ENCODE data around the gene CAPN8.

CAPN8 gene

DNA sequence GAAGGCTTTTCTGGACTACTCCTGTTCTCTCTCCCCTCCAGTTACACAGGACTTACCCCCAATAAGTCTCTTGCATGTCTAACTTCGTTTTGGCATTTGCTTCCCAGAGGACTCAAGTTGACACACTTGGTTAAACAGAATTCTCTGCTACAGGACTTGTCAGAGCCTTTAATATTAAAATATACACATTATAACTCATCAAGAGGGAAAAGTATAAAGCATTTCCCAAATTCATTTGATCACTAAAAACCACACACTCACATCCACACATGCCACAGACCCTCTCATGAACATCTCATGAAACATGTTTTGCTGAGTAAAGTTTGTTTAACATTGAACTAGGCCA, 38.1 kb upstream of the CAPN8 start:
- H3K36me3 ChIP-seq (ENCODE audit: insufficient read depth, low read length), result no peaks in the 10 kb centered on the region
- H3K9ac ChIP-seq (ENCODE audit: low read length), result no peak overlapping the region
- H3K79me2 ChIP-seq (ENCODE audit: insufficient read depth, low read length), result no peaks in the 10 kb centered on the region
- no peaks in the 10 kb centered on the region for H4K20me1 ChIP-seq (ENCODE audit: insufficient read depth, low read length)
- H3K4me1 ChIP-seq (ENCODE audit: insufficient read depth, low read length, severe bottlenecking), result no peaks in the 10 kb centered on the region
- no peak overlapping the region for H3K4me3 ChIP-seq (ENCODE audit: low read depth, low read length, poor library complexity, severe bottlenecking)
- no peak overlapping the region for H3K27ac ChIP-seq (ENCODE audit: low read depth, low read length, poor library complexity, severe bottlenecking)
- TF ChIP-seq, protein P1, sequence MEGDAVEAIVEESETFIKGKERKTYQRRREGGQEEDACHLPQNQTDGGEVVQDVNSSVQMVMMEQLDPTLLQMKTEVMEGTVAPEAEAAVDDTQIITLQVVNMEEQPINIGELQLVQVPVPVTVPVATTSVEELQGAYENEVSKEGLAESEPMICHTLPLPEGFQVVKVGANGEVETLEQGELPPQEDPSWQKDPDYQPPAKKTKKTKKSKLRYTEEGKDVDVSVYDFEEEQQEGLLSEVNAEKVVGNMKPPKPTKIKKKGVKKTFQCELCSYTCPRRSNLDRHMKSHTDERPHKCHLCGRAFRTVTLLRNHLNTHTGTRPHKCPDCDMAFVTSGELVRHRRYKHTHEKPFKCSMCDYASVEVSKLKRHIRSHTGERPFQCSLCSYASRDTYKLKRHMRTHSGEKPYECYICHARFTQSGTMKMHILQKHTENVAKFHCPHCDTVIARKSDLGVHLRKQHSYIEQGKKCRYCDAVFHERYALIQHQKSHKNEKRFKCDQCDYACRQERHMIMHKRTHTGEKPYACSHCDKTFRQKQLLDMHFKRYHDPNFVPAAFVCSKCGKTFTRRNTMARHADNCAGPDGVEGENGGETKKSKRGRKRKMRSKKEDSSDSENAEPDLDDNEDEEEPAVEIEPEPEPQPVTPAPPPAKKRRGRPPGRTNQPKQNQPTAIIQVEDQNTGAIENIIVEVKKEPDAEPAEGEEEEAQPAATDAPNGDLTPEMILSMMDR (IDR thresholded peaks at IDR 0.05; ENCODE audit: low read length), result no peak
- TF ChIP-seq EZH2 (IDR thresholded peaks at IDR 0.05; ENCODE audit: borderline replicate concordance, low read length), result no peak
- H3K27me3 ChIP-seq (ENCODE audit: insufficient read depth, low read length), result no peaks in the 10 kb centered on the region
- no peaks in the 10 kb centered on the region for H3F3A ChIP-seq (ENCODE audit: insufficient read depth, low read length)
- no peak overlapping the region for H2AFZ ChIP-seq (ENCODE audit: low read length)
- H3K9me2 ChIP-seq (ENCODE audit: low read depth, low read length), result no peaks in the 10 kb centered on the region
- no peak overlapping the region for H3K4me2 ChIP-seq (ENCODE audit: low read length)
- H3K9me3 ChIP-seq (ENCODE audit: low read length), result no peaks in the 10 kb centered on the region

DNA sequence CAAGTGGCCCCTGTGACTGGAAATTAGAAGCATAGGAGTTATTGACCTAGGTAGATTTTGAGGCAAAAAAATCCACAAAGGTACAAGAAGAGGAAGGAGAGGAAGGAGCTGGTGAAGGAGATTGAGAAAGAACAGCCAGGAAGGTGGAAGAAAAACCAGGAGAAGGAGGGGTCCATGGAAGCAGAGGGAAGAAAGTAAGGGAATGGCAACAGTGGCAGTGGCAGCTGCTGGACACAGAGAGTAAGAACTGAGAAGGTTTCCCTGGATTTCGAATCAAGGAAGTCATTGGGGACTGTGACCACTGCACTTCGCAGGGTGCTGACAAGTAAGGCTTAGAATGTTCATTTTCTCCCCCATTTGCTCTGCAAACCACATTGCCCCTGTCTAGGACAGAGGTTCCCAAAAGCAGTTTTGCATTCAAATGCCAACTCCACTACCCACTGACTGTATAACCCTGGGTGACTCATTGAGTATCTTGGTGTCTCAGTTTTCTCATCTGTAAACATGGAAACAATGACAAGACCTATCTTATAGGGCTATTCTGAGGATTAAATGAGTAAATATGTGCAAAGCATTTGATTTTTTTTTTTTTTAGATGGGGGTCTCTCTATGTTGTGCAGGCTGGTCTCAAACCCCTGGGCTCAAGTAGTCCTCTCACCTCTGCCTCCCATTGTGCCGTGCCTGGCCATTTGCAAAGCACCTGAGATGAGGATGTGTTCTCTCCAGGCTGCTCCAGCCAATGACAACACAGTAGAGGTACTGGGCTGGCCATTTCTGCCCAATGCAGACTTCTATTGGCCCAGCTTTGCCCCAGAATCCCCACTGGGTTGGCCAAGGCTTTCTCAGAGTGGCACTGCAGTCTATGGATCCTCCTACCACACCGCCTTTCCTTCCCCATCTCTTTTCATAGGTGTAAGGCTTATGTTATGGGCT, 37.5 kb upstream of the CAPN8 start:
- H3K36me3 ChIP-seq (ENCODE audit: insufficient read depth, low read length), result no peaks in the 10 kb centered on the region
- H3K4me3 ChIP-seq (ENCODE audit: low read depth, low read length, poor library complexity, severe bottlenecking), result no peak overlapping the region
- TF ChIP-seq EZH2 (IDR thresholded peaks at IDR 0.05; ENCODE audit: borderline replicate concordance, low read length), result no peak
- TF ChIP-seq, protein P1 (IDR thresholded peaks at IDR 0.05; ENCODE audit: low read length), result no peak
- no peaks in the 10 kb centered on the region for H4K20me1 ChIP-seq (ENCODE audit: insufficient read depth, low read length)
- H3K79me2 ChIP-seq (ENCODE audit: insufficient read depth, low read length), result no peaks in the 10 kb centered on the region
- H2AFZ ChIP-seq (ENCODE audit: low read length), result no peak overlapping the region
- no peak overlapping the region for H3K27ac ChIP-seq (ENCODE audit: low read depth, low read length, poor library complexity, severe bottlenecking)
- peaks cover 4% of the 10 kb centered on the region for H3K4me1 ChIP-seq (ENCODE audit: insufficient read depth, low read length, severe bottlenecking)
- no peaks in the 10 kb centered on the region for H3F3A ChIP-seq (ENCODE audit: insufficient read depth, low read length)
- no peaks in the 10 kb centered on the region for H3K9me2 ChIP-seq (ENCODE audit: low read depth, low read length)
- H3K9me3 ChIP-seq (ENCODE audit: low read length), result no peaks in the 10 kb centered on the region
- no peak overlapping the region for H3K4me2 ChIP-seq (ENCODE audit: low read length)
- no peaks in the 10 kb centered on the region for H3K27me3 ChIP-seq (ENCODE audit: insufficient read depth, low read length)
- no peak overlapping the region for H3K9ac ChIP-seq (ENCODE audit: low read length)

DNA sequence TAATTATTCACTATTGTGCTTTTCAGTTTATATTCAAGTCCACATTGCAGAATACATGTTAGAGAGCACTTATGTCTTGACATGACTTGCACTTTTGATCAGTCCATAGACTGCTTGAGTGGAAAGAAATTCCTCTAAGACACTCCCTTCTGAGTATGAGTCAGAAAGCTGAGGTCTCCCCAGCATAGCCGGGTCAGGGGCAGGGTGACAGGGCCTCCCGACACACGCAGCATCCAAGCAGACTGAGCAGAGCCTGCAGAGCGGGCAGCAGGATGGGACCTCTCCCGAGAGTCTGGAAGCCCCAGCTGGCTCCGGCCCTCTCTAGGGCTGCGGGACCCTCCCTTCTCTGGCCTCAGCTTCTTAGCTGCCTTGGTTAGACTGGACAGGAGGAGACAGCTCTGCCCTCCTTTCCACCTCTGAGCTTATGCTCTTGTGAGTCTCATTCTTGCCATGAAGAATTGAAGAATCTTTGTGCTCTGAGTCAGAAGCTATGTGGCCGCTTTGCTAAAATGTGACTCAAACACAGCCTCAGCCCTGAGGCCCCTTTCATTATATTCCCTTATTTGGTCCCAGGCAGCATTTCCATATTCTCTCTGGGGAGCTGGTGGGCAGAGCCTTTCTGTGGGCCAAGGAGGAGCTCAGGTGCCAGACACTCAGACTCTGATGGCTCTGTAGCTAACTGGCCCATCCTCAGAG, 35.6 kb upstream of the CAPN8 start:
- H3K4me3 ChIP-seq (ENCODE audit: low read depth, low read length, poor library complexity, severe bottlenecking), result no peak overlapping the region
- H3K4me2 ChIP-seq (ENCODE audit: low read length), result no peak overlapping the region
- H3F3A ChIP-seq (ENCODE audit: insufficient read depth, low read length), result no peaks in the 10 kb centered on the region
- H4K20me1 ChIP-seq (ENCODE audit: insufficient read depth, low read length), result no peaks in the 10 kb centered on the region
- H3K9me2 ChIP-seq (ENCODE audit: low read depth, low read length), result no peaks in the 10 kb centered on the region
- no peaks in the 10 kb centered on the region for H3K79me2 ChIP-seq (ENCODE audit: insufficient read depth, low read length)
- no peak overlapping the region for H3K27ac ChIP-seq (ENCODE audit: low read depth, low read length, poor library complexity, severe bottlenecking)
- H3K27me3 ChIP-seq (ENCODE audit: insufficient read depth, low read length), result no peaks in the 10 kb centered on the region; the same call in 1 of the 2 replicates
- peaks cover 4% of the 10 kb centered on the region for H3K4me1 ChIP-seq (ENCODE audit: insufficient read depth, low read length, severe bottlenecking)
- no peaks in the 10 kb centered on the region for H3K36me3 ChIP-seq (ENCODE audit: insufficient read depth, low read length)
- TF ChIP-seq, protein P1 (IDR thresholded peaks at IDR 0.05; ENCODE audit: low read length), result no peak
- no peak for TF ChIP-seq EZH2 (IDR thresholded peaks at IDR 0.05; ENCODE audit: borderline replicate concordance, low read length)
- no peak overlapping the region for H2AFZ ChIP-seq (ENCODE audit: low read length)
- H3K9me3 ChIP-seq (ENCODE audit: low read length), result no peaks in the 10 kb centered on the region
- no peak overlapping the region for H3K9ac ChIP-seq (ENCODE audit: low read length)

Measured in OCI-LY1 (cell line).